ENCODE data around the gene ATP5F1C. TPM values are rescaled to one million over a fixed set of nuclear protein-coding genes. Genes with fewer than 3 reads are reported as not detected.

ATP5F1C gene
- total RNA-seq, 6 experiments from 2014 or later, result 177 to 376 (median 210) TPM

GRCh38 chr10:7846591-7846990 lies 58.6 kb downstream of the ATP5F1C start:
- no peaks in the 10 kb centered on the region for H3K9me3 ChIP-seq
- ATAC-seq (no peak), DNase-seq (no peak)
- no peak overlapping the region for H3K27ac ChIP-seq
- no peaks in the 10 kb centered on the region for H3K27me3 ChIP-seq
- TF ChIP-seq POLR2A (IDR thresholded peaks at IDR 0.05) (no peak), CTCF (IDR thresholded peaks at IDR 0.05) (no peak)
- no peak overlapping the region for H3K4me3 ChIP-seq
- H3K36me3 ChIP-seq, result no peaks in the 10 kb centered on the region
- WGBS (ENCODE audit: insufficient coverage, low coverage, low lambda C conversion rate, missing lambda C conversion rate), result 68% methylated on average over 1 of the region's 1 CpG
- intact Hi-C loops (cut with DNase I), result no loop called here
- H3K4me1 ChIP-seq, result no peaks in the 10 kb centered on the region

GRCh38 chr10:7853226-7853842 lies 65.4 kb downstream of the ATP5F1C start:
- no peak overlapping the region for H3K4me3 ChIP-seq
- no peaks in the 10 kb centered on the region for H3K9me3 ChIP-seq
- no peak overlapping the region for H3K27ac ChIP-seq
- WGBS (ENCODE audit: insufficient coverage, low coverage, low lambda C conversion rate, missing lambda C conversion rate), result 75% methylated on average over 4 of the region's 4 CpGs
- ATAC-seq (peak in 3 of 4 donors; percentile 21 to 40 (median 26)), DNase-seq (no peak)
- TF ChIP-seq CTCF (IDR thresholded peaks at IDR 0.05), result no peak
- H3K36me3 ChIP-seq, result no peaks in the 10 kb centered on the region
- intact Hi-C loops (cut with DNase I), result no loop called here
- peaks cover 0 to 20% (median 8%) of the 10 kb centered on the region in 4 donors for H3K4me1 ChIP-seq
- H3K27me3 ChIP-seq, result no peaks in the 10 kb centered on the region

- H3K27me3 ChIP-seq, result no peaks in the 10 kb centered on the region
- peaks cover 0 to 20% (median 8%) of the 10 kb centered on the region in 4 donors for H3K4me1 ChIP-seq
- intact Hi-C loops (cut with DNase I), result no loop called here
- H3K27ac ChIP-seq, result no peak overlapping the region
- WGBS (ENCODE audit: insufficient coverage, low coverage, low lambda C conversion rate, missing lambda C conversion rate), result 34% methylated on average over 3 of the region's 3 CpGs
- no peaks in the 10 kb centered on the region for H3K9me3 ChIP-seq
- no peak overlapping the region for H3K4me3 ChIP-seq
- no peaks in the 10 kb centered on the region for H3K36me3 ChIP-seq
- peak; percentile 80 to 91 (median 90) for ATAC-seq
- no peak for DNase-seq
- TF ChIP-seq POLR2A (IDR thresholded peaks at IDR 0.05), result no peak
- no peak for TF ChIP-seq CTCF (IDR thresholded peaks at IDR 0.05)
These were observed 65.9 kb downstream of the ATP5F1C start for GRCh38 chr10:7853890-7854289.

GRCh38 chr10:7855205-7855604 lies 67.2 kb downstream of the ATP5F1C start:
- Histone ChIP-seq H3K36me3 (no peaks in the 10 kb centered on the region), H3K27me3 (no peaks in the 10 kb centered on the region), H3K9me3 (no peaks in the 10 kb centered on the region), H3K27ac (no peak overlapping the region), H3K4me3 (no peak overlapping the region), H3K4me1 (peaks cover 0 to 20% (median 8%) of the 10 kb centered on the region in 4 donors)
- ATAC-seq (no peak), DNase-seq (no peak)
- 86% methylated on average over 1 of the region's 4 CpGs for WGBS (ENCODE audit: insufficient coverage, low coverage, low lambda C conversion rate, missing lambda C conversion rate)
- no peak for TF ChIP-seq POLR2A (IDR thresholded peaks at IDR 0.05)
- TF ChIP-seq CTCF (IDR thresholded peaks at IDR 0.05), result no peak
- intact Hi-C loops (cut with DNase I), result no loop called here
